Fibroblast of peridontal ligament (primary cell): Measurements from ENCODE around the gene HIC2.
"Not testable (repeated sequence)": the region's sequence is repeated elsewhere in the genome, so short reads cannot be mapped to it uniquely, and the experiment has no call there.

ENCODE experiments used
- DNase-seq: peaks from one replicate; pipeline ENCODE4 v3.0.0-alpha.2; 2010; ENCODE audit errors: extremely low read depth

HIC2 gene

DNA sequence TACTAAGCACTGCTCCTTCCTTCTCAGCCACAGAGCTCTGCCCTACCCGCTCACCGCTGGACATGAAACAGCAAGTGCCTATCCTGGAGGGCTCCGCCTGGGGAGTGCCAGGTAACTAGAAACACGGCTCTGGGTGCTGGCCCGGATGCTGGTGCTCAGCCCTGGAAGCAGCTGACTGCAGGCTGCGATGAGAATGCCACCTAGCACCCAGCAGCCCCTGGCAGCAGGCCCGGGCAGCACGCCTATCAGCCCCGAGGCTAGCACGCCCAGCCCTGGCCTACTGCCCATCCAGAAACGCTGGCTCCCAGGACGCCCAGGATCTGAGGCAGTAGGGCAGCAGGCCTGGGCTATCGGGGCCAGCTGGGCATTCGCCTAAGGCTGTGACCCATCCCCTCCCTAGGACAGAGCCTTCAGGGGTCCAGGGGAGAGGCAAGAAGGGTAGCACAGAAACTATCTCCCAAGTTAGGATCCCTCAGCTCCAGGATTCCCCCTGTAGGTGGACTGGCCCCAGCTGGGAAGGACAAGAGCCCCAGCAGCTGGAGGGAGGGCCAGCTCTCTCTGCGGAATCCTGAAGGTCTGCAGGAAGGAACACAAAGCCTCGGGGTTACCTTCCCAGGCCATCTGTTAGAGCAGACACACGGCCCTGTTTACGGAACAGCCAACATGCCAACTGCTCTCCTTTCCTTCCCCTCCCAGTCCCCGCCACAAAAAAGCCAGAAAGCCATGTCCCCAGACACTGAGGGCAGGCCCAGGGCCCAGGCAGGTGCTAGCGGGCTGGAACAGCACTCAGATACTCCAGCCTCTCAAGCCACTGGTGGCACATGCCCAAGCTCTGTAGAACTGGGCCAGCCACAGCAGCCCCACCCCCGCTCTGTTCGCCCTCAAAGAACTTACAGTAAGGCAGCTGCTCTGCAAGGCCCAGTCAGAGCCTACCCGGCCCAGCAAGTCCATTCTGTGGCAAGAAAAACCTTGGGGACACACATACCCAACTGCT is 76.9 kb downstream of the HIC2 start:
- DNase-seq, result not testable (repeated sequence)

- DNase-seq, result not testable (repeated sequence)
Observed at GRCh38 chr22:21497984-21498383, 80.8 kb downstream of the HIC2 start.

- DNase-seq, result not testable (repeated sequence)
Observed at GRCh38 chr22:21498489-21498888, 81.3 kb downstream of the HIC2 start.

DNA sequence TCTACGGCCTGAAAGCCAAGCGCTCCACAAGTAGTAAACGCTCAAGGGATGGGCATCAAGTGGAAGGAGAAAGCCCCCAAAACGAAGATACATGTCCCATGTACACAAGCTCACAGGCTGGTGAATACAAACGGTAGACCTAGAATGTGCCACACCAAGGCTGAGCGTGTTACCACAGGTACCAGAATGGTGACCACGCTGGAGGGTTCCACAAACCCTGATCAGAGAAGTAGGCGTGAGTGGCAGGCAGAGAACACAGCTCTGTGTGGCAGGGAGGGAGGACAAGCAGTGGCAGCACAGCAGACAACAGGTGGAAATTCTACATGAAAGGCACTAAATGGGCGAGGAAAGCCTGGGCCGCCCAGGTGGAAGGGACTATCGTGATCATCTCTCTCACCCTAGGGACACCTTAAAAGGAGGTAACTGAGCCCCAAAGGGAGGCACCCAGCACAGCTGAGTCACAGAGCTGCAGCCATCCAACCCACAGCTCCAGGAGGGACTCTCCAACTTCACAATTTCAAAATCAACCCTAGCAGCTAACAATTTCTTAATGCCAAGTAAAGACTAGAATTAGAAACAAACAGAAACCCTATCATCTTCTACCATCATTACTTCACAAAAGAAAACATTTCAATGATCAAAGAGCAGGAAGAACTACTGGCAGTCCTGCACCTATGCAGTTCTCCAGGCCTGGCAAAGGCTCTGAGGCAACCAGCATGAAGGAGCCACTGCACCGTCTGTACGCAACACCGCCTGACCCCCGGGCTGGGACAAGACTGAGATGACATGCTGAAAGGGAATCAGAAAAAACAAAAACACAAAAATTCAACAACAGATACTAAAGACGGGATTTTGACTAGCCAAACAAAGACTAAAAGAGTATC is 82.7 kb downstream of the HIC2 start:
- DNase-seq, result not testable (repeated sequence)
